Measurements from ENCODE around the gene RPAP3. TPM values are rescaled to one million over a fixed set of nuclear protein-coding genes. Genes with fewer than 3 reads are reported as not detected.

The RPAP3 gene
- total and polyA plus RNA-seq, 4 donors: 9.5 to 19.9 (median 14.9) TPM

- Histone ChIP-seq H3K4me1 (ENCODE audit: control insufficient read depth in 5 of 5, insufficient read depth in 5 of 5, low read length in 5 of 5) (peaks cover 7 to 23% (median 13%) of the 10 kb centered on the region in 5 donors), H3K27me3 (ENCODE audit: control insufficient read depth in 3 of 3, insufficient read depth in 3 of 3, low read length in 2 of 3) (no peaks in the 10 kb centered on the region), H3K9me3 (ENCODE audit: control insufficient read depth in 4 of 4, insufficient read depth in 3 of 4, low read length in 3 of 4) (no peaks in the 10 kb centered on the region), H3K36me3 (ENCODE audit: control insufficient read depth in 4 of 4, insufficient read depth in 4 of 4, low read length in 4 of 4) (peaks cover 0 to 24% (median 0%) of the 10 kb centered on the region in 4 donors), H3K27ac (ENCODE audit: low read depth in 1 of 2, low read length in 1 of 2) (no peak overlapping the region), H3K4me3 (no peak overlapping the region), H3K9ac (ENCODE audit: insufficient read depth in 1 of 2, low read length in 2 of 2) (no peak overlapping the region)
- TF ChIP-seq CTCF (IDR thresholded peaks at IDR 0.05; ENCODE audit: control extremely low read depth, extremely low read depth): no peak
- 82 to 87% methylated on average over 9 of the region's 9 CpGs for WGBS, 2 donors
- DNase-seq (no peak), ATAC-seq (ENCODE audit: insufficient read depth, low FRiP score) (no peak)
These were observed 45.7 kb upstream of the RPAP3 start for GRCh38 chr12:47751561-47751960.

- 91 to 93% methylated on average over 19 of the region's 19 CpGs for WGBS, 2 donors
- DNase-seq (no peak), ATAC-seq (ENCODE audit: insufficient read depth, low FRiP score) (no peak)
- H3K9me3 ChIP-seq (ENCODE audit: control insufficient read depth in 4 of 4, insufficient read depth in 3 of 4, low read length in 3 of 4): no peaks in the 10 kb centered on the region
- no peak overlapping the region for H3K4me3 ChIP-seq
- H3K27ac ChIP-seq (ENCODE audit: low read depth in 1 of 2, low read length in 1 of 2): no peak overlapping the region
- TF ChIP-seq CTCF (IDR thresholded peaks at IDR 0.05; ENCODE audit: control extremely low read depth, extremely low read depth): no peak
- H3K27me3 ChIP-seq (ENCODE audit: control insufficient read depth in 3 of 3, insufficient read depth in 3 of 3, low read length in 2 of 3): no peaks in the 10 kb centered on the region
- peaks cover 7 to 22% (median 13%) of the 10 kb centered on the region in 5 donors for H3K4me1 ChIP-seq (ENCODE audit: control insufficient read depth in 5 of 5, insufficient read depth in 5 of 5, low read length in 5 of 5)
- H3K9ac ChIP-seq (ENCODE audit: insufficient read depth in 1 of 2, low read length in 2 of 2): no peak overlapping the region
- peaks cover 0 to 24% (median 0%) of the 10 kb centered on the region in 4 donors for H3K36me3 ChIP-seq (ENCODE audit: control insufficient read depth in 4 of 4, insufficient read depth in 4 of 4, low read length in 4 of 4)
These were observed 45.2 kb upstream of the RPAP3 start for GRCh38 chr12:47750916-47751470.

GRCh38 chr12:47750229-47750798 lies 44.5 kb upstream of the RPAP3 start:
- Histone ChIP-seq H3K9me3 (ENCODE audit: control insufficient read depth in 4 of 4, insufficient read depth in 3 of 4, low read length in 3 of 4) (no peaks in the 10 kb centered on the region), H3K9ac (ENCODE audit: insufficient read depth in 1 of 2, low read length in 2 of 2) (no peak overlapping the region), H3K27ac (ENCODE audit: low read depth in 1 of 2, low read length in 1 of 2) (no peak overlapping the region), H3K4me3 (no peak overlapping the region), H3K36me3 (ENCODE audit: control insufficient read depth in 4 of 4, insufficient read depth in 4 of 4, low read length in 4 of 4) (peaks cover 0 to 24% (median 0%) of the 10 kb centered on the region in 4 donors), H3K27me3 (ENCODE audit: control insufficient read depth in 3 of 3, insufficient read depth in 3 of 3, low read length in 2 of 3) (no peaks in the 10 kb centered on the region), H3K4me1 (ENCODE audit: control insufficient read depth in 5 of 5, insufficient read depth in 5 of 5, low read length in 5 of 5) (peaks cover 7 to 26% (median 11%) of the 10 kb centered on the region in 5 donors)
- ATAC-seq (ENCODE audit: insufficient read depth, low FRiP score) (no peak), DNase-seq (no peak)
- no peak for TF ChIP-seq CTCF (IDR thresholded peaks at IDR 0.05; ENCODE audit: control extremely low read depth, extremely low read depth)
- WGBS, 2 donors: 83 to 84% methylated on average over 10 of the region's 10 CpGs

Measured in lung (tissue), 12 donors.